IPS-18c (cell line): ENCODE data around the gene CYS1.

Experiments used
- H3K4me3 ChIP-seq: 2 replicates; pipeline ENCODE4 v1.7.0; 2013; ENCODE audit warnings: low read depth, mild to moderate bottlenecking, low read length, moderate library complexity; ENCODE audit not compliant: insufficient read depth
- H3K9me3 ChIP-seq: one replicate; pipeline ENCODE4 v1.6.1; 2013; ENCODE audit warnings: mild to moderate bottlenecking, low read length, moderate library complexity; ENCODE audit not compliant: control insufficient read depth, insufficient read depth

Gene CYS1

DNA sequence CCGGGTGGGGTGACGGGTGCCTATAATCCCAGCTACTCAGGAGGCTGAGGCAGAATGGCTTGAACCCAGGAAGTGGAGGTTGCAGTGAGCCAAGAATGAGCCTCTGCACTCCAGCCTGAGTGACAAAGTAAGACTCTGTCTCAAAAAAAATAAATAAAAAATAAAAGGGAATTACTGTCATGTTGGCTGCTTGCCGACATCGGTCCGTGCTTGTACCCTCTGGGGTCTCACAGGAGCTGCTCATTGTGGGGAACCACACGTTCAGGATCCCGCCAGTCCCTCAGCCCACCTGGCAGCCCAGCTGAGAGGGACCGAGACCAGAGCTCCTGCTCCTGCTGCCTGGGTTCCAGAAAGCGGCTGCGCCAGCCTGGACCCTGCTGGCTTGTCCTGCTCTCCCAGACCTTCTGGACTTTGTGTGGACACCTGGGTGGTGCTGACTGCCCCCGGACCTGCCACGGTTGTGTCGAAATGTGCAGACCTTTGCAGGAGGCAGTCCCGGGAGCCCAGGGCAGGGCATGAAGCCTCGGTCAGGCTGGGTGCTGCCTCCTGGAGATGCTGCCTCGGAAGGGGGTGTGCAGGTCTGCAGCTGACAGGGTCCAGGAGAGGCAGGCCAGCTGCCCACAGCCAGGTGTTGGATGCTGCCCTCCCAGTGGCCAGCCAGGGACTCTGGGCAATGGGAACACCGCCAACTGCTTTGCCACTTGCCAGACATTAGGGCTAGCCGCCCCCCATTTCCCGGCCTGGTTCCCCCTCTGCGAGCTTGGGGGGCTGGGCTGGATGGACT, 20.5 kb downstream of the CYS1 start:
- Histone ChIP-seq H3K9me3 (no peaks in the 10 kb centered on the region), H3K4me3 (no peak overlapping the region)

DNA sequence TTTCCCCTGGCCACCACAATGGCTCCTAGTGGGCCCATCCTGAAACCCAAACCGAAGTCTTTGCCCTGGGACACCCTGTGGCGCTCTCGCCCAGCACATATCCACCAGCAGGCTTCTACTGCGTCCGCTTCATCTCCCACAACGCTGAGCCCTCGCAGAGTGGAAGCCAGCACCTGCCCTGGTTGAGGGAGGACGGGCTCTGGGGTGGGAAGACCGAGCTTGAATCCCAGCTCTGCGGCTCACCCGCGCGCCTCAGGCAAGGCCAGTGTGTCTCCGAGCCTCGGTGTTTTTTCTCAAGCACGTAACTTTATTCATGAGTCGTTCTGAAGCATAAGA, 21.2 kb downstream of the CYS1 start:
- H3K9me3 ChIP-seq: no peaks in the 10 kb centered on the region
- H3K4me3 ChIP-seq: no peak overlapping the region

DNA sequence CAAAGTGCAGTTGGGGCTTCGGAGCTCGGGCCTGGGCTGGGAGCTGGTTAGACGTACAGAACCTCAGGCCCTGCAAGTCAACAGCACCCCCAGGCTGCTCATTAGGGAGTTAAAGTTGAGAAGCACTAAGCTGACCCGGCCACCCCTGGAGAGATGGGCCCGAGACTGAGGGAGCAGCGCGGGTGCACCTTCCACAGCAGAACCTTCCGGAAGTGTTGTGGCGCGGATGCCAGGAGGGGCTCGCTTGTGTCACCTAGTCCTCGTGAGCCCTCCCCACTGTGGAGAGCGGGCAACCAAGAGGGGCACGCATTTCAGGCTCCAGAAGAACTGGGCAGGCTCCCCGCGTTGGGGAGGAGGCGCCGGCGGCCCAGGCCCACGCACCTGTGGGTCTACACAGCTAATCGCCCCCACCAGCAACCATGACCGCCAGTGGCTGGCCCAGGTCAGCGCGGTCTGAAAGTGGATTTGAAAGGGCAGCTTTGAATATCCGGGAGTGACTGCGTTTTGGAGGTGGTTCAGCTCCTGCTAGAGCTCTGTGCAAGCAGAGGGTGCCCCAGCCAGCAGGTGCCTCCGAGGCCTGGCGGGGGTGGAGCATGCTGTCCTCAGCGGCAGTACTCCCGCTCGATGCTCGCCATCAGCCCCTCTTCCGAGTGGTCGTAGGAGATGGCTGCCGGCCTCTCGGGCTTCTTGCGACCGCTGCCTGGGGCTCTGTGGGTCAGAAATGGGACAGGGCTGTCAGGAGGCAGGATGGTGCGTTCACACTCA, 21.8 kb downstream of the CYS1 start:
- no peak overlapping the region for H3K4me3 ChIP-seq
- no peaks in the 10 kb centered on the region for H3K9me3 ChIP-seq

DNA sequence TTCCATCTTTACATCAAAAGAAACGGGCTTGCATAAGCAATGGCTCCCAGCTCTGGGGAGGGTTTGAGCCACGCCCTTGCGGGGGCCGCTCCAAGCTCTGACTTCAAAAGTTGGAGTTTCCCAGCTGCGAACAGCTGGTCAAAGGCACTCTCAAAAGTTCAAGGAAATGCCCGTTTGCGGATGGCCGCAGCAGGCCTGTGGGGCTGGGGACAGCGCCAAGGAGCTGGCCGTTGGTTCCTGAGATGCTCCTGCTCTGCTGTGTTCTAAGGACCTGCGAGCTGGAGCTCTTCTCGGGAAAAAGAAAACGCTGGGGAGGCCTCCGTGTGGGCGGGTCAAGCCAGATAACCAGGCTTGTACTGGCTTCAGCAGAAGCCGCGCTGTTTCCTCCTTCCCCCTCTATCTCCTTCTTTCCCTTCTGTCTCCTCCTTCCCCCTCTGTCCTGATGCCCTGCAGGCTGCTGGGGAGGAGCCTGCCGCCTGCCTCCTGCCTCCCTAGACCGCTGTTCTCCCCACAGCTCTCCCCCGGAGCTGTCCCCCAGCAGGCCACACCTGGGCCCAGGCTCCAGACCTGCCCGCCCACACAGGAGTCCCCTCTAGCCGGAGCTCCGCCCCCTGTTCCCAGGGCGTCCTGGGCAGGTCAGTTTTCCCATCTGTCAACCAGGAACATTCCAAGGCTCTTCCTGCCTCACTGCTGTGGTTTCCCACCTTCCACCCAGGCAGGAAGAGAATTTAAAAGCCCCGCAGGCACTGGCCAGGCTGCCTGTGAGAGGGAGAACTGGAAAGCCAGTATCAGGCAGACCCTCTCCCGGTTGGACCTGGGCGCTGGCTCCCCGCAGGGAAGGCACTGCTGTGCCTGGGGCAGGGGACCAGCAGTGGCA, 22.7 kb downstream of the CYS1 start:
- Histone ChIP-seq H3K4me3 (peak overlapping the region; percentile 46), H3K9me3 (no peaks in the 10 kb centered on the region)

DNA sequence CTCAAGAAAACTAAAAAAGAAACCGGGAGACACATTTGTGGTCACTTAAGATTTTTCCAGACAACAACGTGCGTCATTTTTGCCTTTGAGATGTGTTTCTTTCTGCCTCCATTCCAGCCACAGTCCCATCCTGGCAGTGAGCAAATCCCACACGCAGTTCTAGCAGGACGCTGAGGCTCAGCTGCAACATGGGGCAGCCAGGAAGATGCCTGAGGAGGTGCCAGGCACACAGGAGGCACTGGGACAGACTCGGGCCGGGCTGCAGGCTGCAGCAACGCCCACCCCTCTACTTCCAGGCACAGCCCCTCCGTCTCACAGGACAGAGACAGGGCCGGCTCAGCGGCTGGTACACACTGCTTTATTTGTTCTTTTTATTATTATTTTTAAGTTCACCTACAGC, 23.8 kb downstream of the CYS1 start:
- Histone ChIP-seq H3K9me3 (no peaks in the 10 kb centered on the region), H3K4me3 (no peak overlapping the region)

DNA sequence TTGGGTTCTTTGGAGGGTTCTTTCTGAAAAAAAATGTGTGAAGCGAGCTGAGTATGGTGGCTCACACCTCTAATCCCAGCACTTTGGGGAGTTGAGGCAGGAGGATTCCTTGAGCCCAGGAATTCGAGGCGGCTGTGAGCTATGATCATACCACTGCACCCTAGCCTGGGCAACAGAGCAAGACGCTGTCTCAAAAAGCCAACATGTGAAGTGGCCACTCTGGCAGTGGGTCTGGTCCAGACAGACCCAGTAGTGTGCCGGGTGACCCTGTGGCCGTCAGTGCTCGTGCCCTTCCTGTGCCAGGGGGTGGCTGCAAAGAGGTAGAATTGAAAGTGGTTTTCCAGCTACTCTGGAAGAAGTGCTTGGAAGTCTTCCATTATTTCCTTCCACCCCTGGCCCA, 25.2 kb downstream of the CYS1 start:
- no peak overlapping the region for H3K4me3 ChIP-seq
- no peaks in the 10 kb centered on the region for H3K9me3 ChIP-seq

DNA sequence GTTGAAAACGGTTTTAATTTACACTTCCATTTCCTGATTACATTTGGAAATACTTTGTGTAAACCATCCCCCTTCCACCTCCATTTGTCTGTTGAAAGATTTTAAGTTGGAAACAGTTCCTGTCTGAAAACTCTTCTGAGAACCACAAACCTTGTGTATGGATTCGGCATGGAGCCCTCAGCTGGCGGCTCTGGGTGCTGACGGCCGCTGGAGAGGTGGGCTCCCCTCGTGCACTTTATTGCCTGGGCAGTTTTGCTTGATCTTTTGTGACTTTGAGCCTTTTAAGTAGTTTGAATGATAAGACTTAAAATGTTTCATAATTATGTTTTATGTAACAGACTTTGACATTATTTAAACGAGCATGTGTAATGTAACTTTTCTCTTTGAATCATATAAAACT, 25.8 kb downstream of the CYS1 start:
- no peaks in the 10 kb centered on the region for H3K9me3 ChIP-seq

DNA sequence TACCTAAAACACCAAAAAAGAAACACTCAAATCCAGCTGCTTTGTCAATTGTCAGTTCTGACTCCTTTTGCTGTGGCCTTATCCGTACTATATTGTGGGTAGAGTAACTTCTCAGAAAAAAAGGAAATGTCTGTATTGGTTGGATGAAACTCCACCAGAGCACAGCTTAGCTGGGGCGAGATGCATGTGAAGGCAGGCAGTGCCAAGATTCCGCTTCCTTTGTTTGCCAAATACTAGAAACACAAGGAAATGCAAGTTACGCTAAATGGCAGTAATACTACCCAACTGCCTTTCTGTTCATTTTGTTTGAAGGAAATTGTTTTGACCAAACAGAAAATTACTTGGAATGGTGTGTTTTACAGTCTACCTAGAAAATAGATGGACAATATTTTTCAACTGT, 26.9 kb downstream of the CYS1 start:
- Histone ChIP-seq H3K4me3 (no peak overlapping the region), H3K9me3 (no peaks in the 10 kb centered on the region)

More for the DNA sequence above, 25.8 kb downstream of the CYS1 start:
- H3K4me3 ChIP-seq: no peak overlapping the region

DNA sequence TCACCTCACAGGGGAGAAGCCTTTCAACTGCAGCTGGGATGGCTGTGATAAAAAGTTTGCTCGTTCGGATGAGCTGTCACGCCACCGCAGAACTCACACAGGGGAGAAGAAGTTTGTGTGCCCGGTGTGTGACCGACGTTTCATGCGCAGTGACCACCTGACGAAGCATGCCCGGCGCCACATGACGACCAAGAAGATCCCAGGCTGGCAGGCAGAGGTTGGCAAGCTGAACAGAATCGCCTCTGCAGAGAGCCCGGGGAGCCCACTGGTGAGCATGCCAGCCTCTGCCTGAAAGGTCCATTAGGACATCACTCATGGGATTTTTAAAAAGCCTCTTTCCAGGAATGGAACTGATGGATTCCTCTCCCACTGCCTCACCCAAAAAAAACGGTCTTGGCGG, 28.0 kb downstream of the CYS1 start:
- Histone ChIP-seq H3K9me3 (no peaks in the 10 kb centered on the region), H3K4me3 (no peak overlapping the region)

DNA sequence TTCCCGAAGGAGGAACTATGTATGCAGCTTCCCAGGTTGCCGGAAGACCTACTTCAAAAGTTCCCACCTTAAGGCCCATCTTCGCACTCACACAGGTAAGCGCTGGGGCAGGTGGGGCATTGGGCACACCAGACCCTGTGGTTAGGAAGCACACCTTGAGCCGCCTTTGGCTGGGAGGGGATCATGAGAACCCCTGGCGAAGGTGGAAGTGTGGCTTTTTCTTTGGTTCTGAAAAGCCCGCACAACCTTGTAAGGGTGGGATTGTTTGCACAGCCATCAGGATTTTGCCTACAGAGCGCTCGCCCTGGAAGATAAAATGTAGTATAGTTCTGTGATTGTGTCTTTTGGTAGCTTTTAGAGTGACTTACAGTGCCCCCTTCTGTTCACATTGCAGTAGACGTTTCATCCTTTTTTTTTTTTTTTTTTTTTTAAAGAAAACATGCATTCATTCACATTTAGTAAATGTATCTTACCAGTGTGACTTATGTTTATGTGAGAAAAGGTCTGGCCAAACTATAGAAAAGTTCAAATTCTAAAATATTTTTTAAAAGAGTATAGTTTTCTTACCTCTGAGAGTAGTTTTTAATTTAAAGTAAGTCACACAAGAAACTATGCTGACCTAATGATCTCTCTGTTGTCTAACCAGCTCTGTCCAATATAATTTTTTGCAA, 31.6 kb downstream of the CYS1 start:
- Histone ChIP-seq H3K9me3 (no peaks in the 10 kb centered on the region), H3K4me3 (no peak overlapping the region)

DNA sequence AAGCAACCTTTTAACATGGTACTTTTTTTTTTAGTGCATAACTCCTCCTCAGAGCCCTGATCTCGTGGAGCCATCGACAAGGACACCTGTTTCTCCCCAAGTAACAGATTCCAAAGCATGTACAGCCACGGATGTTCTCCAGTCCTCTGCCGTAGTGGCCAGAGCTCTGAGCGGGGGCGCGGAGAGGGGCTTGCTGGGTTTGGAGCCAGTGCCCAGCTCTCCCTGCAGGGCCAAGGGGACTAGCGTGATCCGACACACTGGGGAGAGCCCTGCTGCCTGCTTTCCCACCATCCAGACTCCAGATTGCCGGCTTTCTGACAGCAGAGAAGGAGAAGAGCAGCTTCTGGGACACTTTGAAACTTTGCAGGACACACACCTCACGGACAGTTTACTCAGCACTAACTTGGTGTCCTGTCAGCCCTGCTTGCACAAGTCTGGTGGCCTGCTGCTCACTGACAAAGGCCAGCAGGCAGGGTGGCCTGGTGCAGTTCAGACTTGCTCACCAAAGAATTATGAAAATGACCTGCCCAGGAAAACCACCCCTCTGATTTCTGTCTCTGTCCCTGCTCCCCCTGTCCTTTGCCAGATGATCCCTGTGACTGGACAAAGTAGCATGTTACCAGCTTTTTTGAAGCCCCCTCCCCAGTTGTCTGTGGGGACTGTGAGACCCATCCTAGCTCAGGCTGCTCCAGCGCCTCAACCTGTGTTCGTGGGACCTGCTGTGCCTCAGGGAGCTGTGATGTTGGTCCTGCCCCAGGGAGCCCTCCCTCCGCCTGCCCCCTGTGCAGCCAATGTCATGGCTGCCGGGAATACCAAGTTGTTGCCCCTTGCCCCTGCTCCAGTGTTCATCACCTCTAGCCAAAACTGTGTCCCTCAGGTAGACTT, 32.4 kb downstream of the CYS1 start:
- no peak overlapping the region for H3K4me3 ChIP-seq
- no peaks in the 10 kb centered on the region for H3K9me3 ChIP-seq

DNA sequence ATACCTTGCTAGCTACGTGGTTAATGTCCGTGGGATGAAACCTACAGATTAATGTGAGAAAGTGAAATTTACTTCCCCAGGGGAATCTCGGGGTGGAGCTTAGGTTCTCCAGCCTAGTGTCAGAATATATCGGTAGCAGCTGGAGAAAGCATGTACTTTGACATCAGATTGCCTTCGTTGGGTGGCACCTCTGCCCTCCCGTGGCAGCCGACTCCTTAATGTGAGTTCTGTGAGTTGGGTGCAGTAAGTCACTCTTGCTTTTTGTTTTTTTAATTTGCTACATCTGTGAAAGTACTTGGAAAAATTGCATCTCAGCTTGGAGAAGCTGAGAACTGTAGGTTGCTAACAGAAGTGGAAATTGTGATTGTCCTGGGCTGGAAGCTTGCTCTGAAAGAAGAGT, 33.3 kb downstream of the CYS1 start:
- Histone ChIP-seq H3K9me3 (no peaks in the 10 kb centered on the region), H3K4me3 (no peak overlapping the region)

DNA sequence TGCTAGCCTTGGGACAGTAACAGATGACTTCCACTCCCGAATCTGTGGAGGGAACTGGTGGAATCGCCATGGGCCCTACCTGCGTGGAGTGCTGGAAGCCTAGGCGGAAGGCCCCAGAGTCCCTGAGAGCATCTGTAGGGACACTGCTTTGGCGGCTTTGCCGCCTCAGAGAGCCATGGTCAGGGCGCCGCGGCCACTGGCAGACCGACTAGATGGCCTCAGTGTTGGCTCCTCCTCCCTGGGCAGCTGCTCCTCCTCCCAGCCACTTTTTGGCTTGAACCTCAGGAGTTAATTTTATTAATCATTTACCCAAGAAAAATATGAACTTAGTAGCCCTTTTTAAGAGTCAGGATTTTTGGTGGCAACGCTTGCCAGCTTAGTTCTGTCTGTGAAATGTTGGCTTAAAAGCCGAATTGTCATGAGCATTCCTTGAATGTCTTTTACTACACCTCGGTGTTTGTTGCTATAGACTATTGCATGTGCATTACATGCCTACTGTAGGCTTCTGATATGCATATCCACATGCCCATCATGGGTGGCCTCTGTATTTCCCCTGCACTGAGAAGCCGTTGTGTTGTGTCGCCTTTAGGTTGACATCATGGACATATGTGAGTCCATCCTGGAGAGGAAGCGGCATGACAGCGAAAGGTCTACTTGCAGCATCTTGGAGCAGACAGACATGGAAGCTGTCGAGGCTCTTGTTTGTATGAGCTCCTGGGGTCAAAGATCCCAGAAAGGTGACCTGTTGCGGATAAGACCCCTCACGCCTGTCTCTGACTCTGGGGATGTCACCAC, 34.5 kb downstream of the CYS1 start:
- no peak overlapping the region for H3K4me3 ChIP-seq
- H3K9me3 ChIP-seq: no peaks in the 10 kb centered on the region

DNA sequence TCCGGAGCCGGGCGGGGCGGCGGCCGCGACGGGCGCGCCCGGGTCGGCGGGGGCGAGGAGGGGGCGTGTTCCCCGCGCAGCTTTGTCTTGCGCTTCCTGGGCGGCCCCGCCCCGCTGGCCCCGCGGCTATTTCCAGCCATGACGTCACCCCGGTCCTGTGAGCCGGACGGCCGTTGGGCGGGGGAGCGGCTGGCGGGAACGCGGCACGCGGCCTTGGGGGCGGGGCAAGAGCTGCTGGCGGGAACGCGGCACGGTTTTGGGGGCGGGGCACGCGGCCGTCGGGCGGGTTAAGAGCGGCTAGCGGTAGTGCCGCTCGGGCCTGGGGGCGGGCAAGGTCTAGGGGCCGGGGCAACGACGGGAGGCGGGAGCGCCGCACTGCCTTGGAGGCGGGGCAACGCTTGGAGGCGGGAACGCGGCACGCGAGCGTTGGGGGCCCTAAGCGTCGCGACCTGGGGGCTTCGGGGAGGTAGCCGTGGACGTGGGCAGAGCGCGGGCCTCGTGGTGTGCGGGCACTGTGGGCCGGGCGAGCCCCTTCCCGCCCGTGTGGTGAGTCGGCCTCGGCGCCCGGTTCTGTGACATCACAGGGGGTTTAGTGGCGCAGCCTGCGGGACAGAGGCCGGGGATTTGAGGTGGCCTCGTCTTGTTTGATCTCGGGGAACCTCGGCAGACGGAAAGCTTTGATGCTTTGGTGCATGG, 36.2 kb downstream of the CYS1 start:
- Histone ChIP-seq H3K4me3 (peak overlapping the region; percentile 40), H3K9me3 (no peaks in the 10 kb centered on the region)

DNA sequence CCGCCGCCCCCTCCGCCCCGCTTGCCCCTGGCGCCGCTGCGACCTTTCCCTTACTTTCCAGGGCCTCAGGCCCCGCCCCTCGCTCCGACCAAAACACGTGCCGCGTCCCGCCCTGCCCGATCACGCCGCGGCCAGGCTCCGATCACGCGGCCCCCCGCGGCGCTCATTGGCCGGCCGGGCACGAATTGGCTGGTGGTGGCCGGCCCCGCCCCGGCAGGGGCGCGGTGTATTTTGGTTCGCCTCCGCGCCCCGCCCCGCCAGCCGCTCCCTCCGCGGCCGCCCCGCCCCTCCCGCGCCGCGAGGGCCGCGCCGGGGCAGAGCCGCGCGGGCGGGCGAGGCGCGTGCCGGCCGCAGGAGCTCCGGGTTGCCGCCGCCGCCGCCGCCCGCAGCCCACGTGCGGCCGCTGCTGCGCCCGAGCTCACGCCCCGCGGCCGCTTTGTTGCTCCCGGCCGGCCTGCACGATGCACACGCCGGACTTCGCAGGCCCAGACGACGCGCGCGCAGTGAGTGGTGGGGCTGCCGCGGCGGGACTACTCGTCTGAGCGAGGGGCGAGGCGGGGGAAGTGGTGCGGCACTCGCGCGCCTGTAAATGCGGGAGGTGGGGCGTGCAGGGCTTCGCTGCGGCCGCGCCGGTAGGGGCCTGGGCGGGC, 36.8 kb downstream of the CYS1 start, which contains the start of gene KLF11:
Gene KLF11 (plus strand): TSS at position 295 of the 650 bp plus-strand sequence. CDS start 167 bp downstream, at position 462.
- Histone ChIP-seq H3K4me3 (peak within 1 kb of the TSS; percentile 51), H3K9me3 (no peaks in the 10 kb centered on the region)
